ENCODE results near the gene LRRC4C. TPM values are rescaled to one million over a fixed set of nuclear protein-coding genes. Genes with fewer than 3 reads are reported as not detected.

The LRRC4C gene
- total RNA-seq, 1 experiment from 2014 or later, result 0.72 TPM

DNA sequence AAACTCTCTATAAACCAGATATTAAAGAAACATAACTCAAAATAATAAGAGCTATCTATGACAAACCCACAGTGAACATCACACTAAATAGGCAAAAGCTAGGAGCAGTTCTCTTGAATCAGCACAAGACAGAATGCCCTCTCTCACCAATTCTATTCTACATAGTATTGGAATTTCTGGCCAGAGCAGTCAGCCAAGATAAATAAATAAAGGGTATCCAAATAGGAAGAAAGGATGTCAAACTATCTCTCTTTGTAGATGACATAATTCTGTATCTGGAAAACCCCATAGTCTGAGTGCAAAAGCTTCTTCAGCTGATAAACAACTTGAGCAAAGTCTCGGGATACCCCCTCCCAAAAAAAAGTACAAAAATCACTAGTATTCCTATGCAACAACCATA lies 359.8 kb downstream of the LRRC4C start (continued):
- TF ChIP-seq NR2C2 (CRISPR knock-in tag; IDR thresholded peaks at IDR 0.05), result no peak
- TF ChIP-seq, protein P1, sequence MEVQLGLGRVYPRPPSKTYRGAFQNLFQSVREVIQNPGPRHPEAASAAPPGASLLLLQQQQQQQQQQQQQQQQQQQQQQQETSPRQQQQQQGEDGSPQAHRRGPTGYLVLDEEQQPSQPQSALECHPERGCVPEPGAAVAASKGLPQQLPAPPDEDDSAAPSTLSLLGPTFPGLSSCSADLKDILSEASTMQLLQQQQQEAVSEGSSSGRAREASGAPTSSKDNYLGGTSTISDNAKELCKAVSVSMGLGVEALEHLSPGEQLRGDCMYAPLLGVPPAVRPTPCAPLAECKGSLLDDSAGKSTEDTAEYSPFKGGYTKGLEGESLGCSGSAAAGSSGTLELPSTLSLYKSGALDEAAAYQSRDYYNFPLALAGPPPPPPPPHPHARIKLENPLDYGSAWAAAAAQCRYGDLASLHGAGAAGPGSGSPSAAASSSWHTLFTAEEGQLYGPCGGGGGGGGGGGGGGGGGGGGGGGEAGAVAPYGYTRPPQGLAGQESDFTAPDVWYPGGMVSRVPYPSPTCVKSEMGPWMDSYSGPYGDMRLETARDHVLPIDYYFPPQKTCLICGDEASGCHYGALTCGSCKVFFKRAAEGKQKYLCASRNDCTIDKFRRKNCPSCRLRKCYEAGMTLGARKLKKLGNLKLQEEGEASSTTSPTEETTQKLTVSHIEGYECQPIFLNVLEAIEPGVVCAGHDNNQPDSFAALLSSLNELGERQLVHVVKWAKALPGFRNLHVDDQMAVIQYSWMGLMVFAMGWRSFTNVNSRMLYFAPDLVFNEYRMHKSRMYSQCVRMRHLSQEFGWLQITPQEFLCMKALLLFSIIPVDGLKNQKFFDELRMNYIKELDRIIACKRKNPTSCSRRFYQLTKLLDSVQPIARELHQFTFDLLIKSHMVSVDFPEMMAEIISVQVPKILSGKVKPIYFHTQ (CRISPR knock-in tag; IDR thresholded peaks at IDR 0.05), result no peak
- no peak for TF ChIP-seq FOXP1 (CRISPR knock-in tag; IDR thresholded peaks at IDR 0.05; ENCODE audit: borderline replicate concordance)
- TF ChIP-seq PRRX2 (CRISPR knock-in tag; IDR thresholded peaks at IDR 0.05), result no peak
- TF ChIP-seq, protein P2, sequence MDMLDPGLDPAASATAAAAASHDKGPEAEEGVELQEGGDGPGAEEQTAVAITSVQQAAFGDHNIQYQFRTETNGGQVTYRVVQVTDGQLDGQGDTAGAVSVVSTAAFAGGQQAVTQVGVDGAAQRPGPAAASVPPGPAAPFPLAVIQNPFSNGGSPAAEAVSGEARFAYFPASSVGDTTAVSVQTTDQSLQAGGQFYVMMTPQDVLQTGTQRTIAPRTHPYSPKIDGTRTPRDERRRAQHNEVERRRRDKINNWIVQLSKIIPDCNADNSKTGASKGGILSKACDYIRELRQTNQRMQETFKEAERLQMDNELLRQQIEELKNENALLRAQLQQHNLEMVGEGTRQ (CRISPR knock-in tag; IDR thresholded peaks at IDR 0.05), result no peak
- TF ChIP-seq, protein P3, sequence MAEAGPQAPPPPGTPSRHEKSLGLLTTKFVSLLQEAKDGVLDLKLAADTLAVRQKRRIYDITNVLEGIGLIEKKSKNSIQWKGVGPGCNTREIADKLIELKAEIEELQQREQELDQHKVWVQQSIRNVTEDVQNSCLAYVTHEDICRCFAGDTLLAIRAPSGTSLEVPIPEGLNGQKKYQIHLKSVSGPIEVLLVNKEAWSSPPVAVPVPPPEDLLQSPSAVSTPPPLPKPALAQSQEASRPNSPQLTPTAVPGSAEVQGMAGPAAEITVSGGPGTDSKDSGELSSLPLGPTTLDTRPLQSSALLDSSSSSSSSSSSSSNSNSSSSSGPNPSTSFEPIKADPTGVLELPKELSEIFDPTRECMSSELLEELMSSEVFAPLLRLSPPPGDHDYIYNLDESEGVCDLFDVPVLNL (CRISPR knock-in tag; IDR thresholded peaks at IDR 0.05; ENCODE audit: borderline replicate concordance, low read depth), result no peak
- no peak for TF ChIP-seq SMAD4 (CRISPR knock-in tag; IDR thresholded peaks at IDR 0.05)

DNA sequence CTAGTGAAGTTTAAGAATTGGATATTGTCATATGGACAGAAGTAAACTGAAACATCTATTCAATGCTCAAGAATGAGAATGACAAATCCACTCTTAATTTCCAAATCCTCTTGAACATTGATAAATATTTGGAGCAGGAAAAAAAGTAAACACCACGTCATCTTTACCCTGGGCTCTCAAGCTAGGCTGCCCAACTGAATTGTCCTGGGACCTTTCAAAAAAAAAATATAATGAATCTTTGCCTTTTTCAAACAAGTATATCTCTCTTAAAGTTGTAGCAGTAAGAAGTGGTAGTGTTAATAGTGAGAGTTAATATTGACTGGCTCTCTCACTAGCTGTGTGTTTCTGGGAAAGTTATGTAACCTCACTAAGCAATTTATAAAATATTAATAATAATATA lies 374.3 kb downstream of the LRRC4C start:
- ChIA-PET POLR2A (no interaction called here), CTCF (interaction anchor here (0.6 kb wide), 1 partner anchor 13 kb away, joined by 6 read pairs; no protein-coding TSS in a partner anchor)
- TF ChIP-seq ZNF423 (CRISPR knock-in tag; IDR thresholded peaks at IDR 0.05), result no peak
- TF ChIP-seq, protein P4, sequence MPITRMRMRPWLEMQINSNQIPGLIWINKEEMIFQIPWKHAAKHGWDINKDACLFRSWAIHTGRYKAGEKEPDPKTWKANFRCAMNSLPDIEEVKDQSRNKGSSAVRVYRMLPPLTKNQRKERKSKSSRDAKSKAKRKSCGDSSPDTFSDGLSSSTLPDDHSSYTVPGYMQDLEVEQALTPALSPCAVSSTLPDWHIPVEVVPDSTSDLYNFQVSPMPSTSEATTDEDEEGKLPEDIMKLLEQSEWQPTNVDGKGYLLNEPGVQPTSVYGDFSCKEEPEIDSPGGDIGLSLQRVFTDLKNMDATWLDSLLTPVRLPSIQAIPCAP (CRISPR knock-in tag; IDR thresholded peaks at IDR 0.05), result no peak
- no peak for TF ChIP-seq CREM (CRISPR knock-in tag; IDR thresholded peaks at IDR 0.05)
- ATAC-seq (no peak), DNase-seq (ENCODE audit: low spot score) (no peak)
- peaks cover 15% of the 10 kb centered on the region for H3K4me1 Mint-ChIP-seq
- no peaks in the 10 kb centered on the region for H3K9me3 Mint-ChIP-seq
- no peak overlapping the region for H3K27ac Mint-ChIP-seq
- no peaks in the 10 kb centered on the region for H3K36me3 Mint-ChIP-seq
- H3K4me3 Mint-ChIP-seq, result no peak overlapping the region
- H3K27me3 Mint-ChIP-seq (ENCODE audit: low read depth), result no peaks in the 10 kb centered on the region

DNA sequence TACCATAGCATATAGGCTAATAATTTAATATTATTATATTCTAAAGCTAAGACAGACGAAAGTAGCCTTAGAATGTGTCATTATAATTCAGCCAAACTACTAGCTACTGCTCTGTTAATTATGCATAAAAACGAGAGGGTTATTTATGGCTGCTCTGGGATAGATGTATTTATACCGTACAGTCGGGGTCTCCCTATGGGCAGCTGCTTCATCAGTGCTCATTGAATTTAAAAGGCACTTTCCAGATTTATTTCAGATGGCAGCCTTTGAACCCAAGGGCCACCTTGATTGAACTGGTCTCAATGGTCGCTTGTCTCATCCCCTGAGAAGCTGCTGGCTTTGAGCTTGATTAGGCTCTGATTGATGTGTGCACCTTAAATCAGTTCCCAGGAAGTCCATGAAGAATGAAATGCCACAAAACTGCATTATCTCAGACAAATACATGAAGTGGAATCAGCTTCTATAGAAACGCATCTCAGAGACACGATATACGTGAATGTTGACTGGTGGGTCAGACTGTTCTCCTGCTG lies 377.6 kb downstream of the LRRC4C start:
- DNase-seq (ENCODE audit: low spot score) (no peak), ATAC-seq (no peak)
- Mint-ChIP-seq H3K27ac (no peak overlapping the region), H3K4me3 (no peak overlapping the region), H3K4me1 (peaks cover 20% of the 10 kb centered on the region), H3K9me3 (peaks cover 20% of the 10 kb centered on the region), H3K27me3 (ENCODE audit: low read depth) (no peaks in the 10 kb centered on the region), H3K36me3 (peaks cover 12% of the 10 kb centered on the region)
- POLR2A ChIA-PET, result interaction anchor here (0.6 kb wide), 2 partner anchors 105 to 300 kb away, joined by 3 read pairs; no protein-coding TSS in a partner anchor
- TF ChIP-seq NR2C2 (CRISPR knock-in tag; IDR thresholded peaks at IDR 0.05), result no peak
- TF ChIP-seq, protein P5, sequence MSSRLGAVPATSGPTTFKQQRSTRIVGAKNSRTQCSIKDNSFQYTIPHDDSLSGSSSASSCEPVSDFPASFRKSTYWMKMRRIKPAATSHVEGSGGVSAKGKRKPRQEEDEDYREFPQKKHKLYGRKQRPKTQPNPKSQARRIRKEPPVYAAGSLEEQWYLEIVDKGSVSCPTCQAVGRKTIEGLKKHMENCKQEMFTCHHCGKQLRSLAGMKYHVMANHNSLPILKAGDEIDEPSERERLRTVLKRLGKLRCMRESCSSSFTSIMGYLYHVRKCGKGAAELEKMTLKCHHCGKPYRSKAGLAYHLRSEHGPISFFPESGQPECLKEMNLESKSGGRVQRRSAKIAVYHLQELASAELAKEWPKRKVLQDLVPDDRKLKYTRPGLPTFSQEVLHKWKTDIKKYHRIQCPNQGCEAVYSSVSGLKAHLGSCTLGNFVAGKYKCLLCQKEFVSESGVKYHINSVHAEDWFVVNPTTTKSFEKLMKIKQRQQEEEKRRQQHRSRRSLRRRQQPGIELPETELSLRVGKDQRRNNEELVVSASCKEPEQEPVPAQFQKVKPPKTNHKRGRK (CRISPR knock-in tag; IDR thresholded peaks at IDR 0.05; ENCODE audit: borderline replicate concordance), result no peak
- TF ChIP-seq ZNF416 (CRISPR knock-in tag; IDR thresholded peaks at IDR 0.05), result no peak
- TF ChIP-seq RELA (CRISPR knock-in tag; IDR thresholded peaks at IDR 0.05; ENCODE audit: borderline replicate concordance), result no peak
- TF ChIP-seq SMAD4 (CRISPR knock-in tag; IDR thresholded peaks at IDR 0.05), result no peak
- no peak for TF ChIP-seq GTF2I (CRISPR knock-in tag; conservative IDR thresholded peaks at IDR 0.05)
- no peak for TF ChIP-seq SOX15 (CRISPR knock-in tag; IDR thresholded peaks at IDR 0.05)
- TF ChIP-seq, protein P6, sequence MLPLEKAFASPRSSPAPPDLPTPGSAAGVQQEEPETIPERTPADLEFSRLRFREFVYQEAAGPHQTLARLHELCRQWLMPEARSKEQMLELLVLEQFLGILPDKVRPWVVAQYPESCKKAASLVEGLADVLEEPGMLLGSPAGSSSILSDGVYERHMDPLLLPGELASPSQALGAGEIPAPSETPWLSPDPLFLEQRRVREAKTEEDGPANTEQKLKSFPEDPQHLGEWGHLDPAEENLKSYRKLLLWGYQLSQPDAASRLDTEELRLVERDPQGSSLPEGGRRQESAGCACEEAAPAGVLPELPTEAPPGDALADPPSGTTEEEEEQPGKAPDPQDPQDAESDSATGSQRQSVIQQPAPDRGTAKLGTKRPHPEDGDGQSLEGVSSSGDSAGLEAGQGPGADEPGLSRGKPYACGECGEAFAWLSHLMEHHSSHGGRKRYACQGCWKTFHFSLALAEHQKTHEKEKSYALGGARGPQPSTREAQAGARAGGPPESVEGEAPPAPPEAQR (CRISPR knock-in tag; IDR thresholded peaks at IDR 0.05), result no peak
- TF ChIP-seq, protein P7, sequence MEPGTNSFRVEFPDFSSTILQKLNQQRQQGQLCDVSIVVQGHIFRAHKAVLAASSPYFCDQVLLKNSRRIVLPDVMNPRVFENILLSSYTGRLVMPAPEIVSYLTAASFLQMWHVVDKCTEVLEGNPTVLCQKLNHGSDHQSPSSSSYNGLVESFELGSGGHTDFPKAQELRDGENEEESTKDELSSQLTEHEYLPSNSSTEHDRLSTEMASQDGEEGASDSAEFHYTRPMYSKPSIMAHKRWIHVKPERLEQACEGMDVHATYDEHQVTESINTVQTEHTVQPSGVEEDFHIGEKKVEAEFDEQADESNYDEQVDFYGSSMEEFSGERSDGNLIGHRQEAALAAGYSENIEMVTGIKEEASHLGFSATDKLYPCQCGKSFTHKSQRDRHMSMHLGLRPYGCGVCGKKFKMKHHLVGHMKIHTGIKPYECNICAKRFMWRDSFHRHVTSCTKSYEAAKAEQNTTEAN (CRISPR knock-in tag; IDR thresholded peaks at IDR 0.05), result no peak
- CTCF ChIA-PET, result no interaction called here
